Activated T-cell treated with anti-CD3 and anti-CD28 coated beads, Interleukin-2, amount 50 U/mL, for 1 hour (primary cell): ENCODE results near the gene PUM1.

Source experiments
- DNase-seq: peaks from one replicate; pipeline ENCODE4 v3.0.0-alpha.2; 2020

PUM1 gene

GRCh38 chr1:31022259-31022658 is 43.3 kb downstream of the PUM1 start:
- no peak for DNase-seq

DNA sequence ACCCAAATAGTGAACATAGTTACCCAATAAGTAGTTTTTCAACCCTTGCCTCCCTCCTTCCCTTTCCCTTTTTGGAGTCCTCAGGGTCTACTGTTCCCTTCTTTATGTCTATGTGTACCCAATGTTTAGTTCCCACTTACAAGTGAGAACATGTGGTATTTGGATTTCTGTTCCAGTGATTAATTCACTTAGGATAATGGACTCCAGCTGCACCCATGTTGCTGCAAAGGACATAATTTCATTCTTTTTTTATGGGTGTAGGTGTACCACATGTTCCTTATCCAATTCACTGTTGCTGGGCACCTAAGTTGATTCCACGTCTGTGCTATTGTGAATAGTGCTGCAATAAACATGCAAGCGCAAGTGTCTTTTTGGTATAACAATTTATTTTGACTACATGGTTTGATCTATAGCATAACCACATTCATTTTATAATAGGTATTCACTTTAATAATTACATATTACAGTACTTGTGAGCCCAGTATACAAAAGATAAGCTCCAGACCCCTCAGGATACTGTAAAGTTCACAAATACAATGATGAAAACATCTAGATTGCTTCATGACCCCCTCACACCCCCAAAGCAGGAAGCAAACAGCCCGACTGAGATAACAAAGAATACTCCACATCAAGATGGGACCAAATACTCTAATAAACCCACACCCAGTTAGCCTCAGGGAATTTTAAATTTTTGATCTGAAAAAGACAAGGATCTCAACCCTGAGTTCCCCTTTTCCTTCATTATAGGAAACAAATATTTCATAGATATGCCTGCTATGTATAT is 45.3 kb downstream of the PUM1 start:
- DNase-seq = no peak

GRCh38 chr1:31019401-31019800 is 46.1 kb downstream of the PUM1 start:
- no peak for DNase-seq

GRCh38 chr1:31016868-31017267 is 48.6 kb downstream of the PUM1 start:
- DNase-seq = no peak

DNA sequence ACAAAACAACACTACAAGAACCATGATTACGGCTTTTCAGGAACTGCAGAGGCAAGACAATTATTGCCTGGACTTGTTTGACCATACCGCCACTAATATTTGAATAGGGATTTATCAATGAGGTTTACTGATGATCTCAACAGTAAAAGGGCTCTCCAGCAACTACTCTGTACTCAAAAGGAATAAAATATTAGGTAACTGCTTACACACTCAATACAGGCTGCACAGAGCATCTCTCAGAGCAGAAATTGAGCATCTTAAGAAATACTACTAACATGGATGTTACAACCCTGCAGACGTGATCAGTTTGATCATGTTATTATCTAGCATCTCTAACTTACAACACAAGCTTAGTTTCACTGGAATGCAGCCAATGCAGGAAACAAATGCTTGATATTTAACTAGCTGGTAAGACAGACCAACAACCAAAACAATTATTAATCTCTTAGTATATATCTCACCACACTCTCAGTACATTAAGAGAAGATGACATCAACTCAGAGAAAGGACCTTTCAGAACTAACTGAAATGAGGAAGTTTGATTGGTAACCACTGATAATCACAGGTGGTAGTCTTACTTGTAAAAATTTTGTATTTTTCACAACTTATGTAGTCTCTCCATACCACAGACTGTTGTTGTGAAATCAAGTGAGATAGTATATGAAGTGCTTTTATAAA is 52.2 kb downstream of the PUM1 start:
- DNase-seq = no peak

GRCh38 chr1:31012210-31012924 is 53.1 kb downstream of the PUM1 start:
- DNase-seq = no peak

- DNase-seq = no peak
These were observed 53.8 kb downstream of the PUM1 start for GRCh38 chr1:31011719-31012118.

DNA sequence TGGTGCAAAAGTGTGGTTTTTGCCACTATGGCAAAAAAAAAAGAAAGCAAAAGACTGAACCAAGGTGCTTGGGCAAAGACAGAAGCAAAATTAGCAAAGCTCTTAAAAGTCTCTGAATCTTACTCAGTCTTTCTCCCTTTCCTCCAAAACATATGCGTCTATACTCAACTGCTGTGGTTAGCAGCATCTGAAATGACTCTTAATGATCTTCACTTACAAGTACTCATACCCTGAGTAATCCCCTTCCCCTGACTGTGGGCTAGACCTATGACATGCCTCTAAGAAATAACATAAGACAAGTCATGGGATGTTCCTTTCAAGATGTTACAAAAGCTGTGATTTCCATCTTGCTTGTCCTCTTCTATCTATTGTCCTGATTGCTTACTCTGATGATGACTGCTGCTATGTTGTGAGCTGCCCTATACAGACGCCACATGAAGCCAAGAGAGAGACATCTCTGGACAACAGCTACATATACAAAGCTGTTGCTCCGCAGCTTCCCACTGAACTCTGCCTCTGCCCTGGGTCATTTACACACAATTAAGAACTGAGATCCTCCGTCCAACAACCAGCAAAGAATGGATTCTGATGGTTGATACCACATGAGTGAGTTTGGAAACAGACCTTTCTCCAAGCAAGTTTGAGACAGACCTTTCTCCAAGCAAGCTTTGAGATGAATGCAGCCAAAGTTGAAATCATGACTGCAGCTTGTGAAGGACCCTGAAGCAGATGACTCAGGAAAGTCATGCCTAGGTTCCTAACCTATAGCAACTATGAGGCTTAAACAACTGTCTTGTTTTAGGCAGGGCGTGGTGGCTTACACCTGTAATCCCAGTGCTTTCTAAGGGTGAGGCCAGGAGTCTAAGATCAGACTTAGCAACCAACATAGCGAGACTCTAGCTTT is 55.2 kb downstream of the PUM1 start:
- no peak for DNase-seq

- DNase-seq = no peak
These were observed 58.0 kb downstream of the PUM1 start for GRCh38 chr1:31007462-31007991.

DNA sequence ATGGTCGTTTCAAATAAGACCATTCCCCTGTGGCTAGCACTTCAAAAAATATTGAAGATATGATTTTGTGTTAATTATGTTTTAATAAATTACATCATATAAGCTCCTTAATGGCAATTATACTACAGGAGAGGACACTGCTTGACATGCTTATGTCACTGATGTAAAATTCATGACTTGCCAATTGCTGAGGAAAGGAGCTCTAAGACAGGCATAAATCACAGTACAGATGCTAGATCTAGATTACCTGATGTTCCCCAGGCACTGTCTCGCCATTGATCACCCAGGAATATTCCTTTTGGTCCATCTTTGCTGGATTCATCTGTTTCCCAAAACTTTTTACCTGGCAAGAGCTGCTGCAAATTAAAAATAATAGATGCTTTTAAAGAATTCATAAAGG is 58.8 kb downstream of the PUM1 start:
- DNase-seq = no peak

DNA sequence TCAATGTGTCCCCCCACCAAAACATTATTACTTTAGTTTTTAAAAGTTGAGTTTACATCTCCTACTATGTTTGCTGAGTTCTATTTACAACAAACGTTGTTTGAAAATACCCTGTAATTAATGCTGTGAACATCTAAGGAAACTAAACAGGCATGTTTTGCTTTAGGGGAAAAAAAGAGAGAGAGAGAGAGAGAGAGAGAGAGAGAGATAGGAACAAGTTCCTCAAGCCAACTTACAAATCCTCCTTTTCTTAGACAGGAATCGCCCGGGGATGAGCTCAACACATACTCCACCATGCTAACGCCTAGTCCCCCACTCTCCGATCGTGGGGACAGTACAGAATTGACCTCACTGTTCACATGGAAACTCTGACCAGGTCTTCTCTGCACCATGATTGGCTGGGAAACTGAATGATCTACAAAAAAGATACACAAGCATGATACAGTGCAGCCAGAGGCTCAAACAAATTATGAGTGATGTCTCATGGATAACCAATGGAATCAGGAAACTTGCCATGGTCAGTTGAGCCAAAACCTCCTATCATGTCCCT is 59.8 kb downstream of the PUM1 start:
- no peak for DNase-seq

- DNase-seq = no peak
These were observed 60.3 kb downstream of the PUM1 start for GRCh38 chr1:31005198-31005597.

DNA sequence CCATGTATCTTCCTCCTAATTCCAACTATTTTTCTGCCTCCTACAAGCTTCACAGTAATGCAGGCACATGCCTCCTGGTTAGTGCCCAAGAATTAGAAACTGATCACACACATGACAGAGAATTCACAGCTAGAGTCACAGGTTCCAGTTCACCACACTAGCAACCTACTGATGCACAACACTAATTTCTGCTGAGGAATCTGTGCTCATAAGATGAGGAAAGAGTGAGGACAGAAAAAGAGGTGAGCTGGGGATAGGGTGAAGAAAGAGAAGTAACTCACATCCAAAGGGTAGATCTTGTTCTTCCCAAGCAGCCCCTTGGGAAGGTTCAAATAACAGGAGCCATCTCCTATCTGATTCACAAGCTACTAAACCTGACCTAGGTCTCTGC is 61.3 kb downstream of the PUM1 start:
- DNase-seq = no peak

DNA sequence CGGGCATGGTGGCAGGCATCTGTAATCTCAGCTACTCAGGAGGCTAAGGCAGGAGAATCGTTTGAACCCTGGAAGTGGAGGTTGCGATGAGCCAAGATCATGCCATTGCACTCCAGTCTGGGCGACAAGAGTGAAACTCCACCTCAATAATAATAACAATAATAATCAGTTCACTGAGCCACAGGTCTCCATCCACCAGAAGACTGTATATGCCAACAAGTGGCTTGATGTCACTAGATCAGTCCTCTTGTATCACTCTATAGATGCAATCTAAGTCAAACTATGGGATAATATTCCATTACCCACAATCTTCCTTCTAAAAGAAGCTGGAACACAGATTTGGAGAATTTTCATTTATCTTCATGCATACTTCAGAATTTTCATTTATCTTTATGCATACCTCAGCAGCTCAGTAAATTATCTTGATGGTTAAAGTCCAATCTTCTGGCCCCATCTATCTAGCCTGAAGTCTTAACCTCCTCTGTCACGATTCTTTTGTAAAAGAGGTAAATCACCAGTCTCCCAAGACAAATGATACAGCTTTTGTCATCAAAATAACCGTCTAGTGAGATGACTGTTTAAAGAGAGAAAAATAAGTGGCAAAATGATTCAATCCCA is 61.8 kb downstream of the PUM1 start:
- DNase-seq = no peak

GRCh38 chr1:31000301-31000700 is 65.2 kb downstream of the PUM1 start:
- DNase-seq = no peak

DNA sequence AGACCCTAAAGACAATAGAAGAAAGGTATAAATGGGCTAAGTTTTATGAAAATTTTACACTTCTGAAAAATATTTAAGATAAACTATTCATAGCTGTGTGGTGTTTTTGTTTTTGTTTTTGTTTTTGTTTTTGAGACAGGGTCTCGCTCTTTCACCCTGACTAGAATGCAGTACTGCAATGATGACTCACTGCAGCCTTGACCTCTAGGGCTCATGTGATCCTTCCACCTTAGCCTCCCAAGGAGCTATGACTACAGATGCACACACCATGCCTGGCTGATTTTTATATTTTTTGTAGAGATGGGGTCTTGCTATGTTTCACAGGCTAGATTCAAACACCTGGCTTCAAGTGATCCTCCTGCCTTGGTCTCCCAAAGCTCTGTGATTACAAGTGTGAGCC is 66.6 kb downstream of the PUM1 start:
- no peak for DNase-seq

DNA sequence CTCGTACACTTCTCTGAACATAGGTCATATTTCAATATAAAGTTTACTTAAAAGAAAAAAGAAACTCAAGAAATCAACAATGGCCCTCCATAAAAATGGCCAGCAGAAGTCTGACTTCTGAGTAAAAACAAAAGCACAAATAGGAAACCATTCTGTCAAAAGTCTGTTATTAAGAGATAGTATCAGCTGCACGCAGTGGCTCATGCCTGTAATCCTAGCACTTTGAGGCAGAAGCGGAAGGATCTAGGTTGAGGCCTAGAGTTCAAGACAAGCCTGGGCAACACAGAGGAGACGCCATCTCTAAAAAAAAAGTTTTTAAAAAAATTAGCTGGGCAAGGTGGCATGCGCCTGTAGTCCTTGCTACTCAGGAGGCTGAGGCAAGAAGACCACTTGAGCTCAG is 67.3 kb downstream of the PUM1 start:
- no peak for DNase-seq

GRCh38 chr1:30997463-30998057 is 68.0 kb downstream of the PUM1 start:
- DNase-seq = no peak

GRCh38 chr1:30995990-30996612 is 69.4 kb downstream of the PUM1 start:
- no peak for DNase-seq

GRCh38 chr1:30991862-30992606 is 73.5 kb downstream of the PUM1 start:
- no peak for DNase-seq
